Lung (tissue), 12 donors: ENCODE results near the gene LDLRAD4. TPM values are rescaled to one million over a fixed set of nuclear protein-coding genes. Genes with fewer than 3 reads are reported as not detected.

Experiments used
- ATAC-seq: fragments of 200-7000 bp; cut with Tn5 transposase; one replicate; pipeline ENCODE4 v1.9.1; 2020; ENCODE audit warnings: moderate number of reproducible peaks; ENCODE audit not compliant: insufficient read depth, low FRiP score
- DNase-seq, 3 donors: peaks; one replicate each; pipeline ENCODE4 v3.0.0-alpha.2; 2013 to 2017
- H3K27ac ChIP-seq, 2 donors: one replicate each; pipeline ENCODE4 v1.5.1; 2013; ENCODE audit warnings: mild to moderate bottlenecking in 2 of 2, moderate library complexity in 2 of 2, control low read depth in 1 of 2, inconsistent platforms in 1 of 2, low read depth in 1 of 2, low read length in 1 of 2
- H3K27me3 ChIP-seq, 3 donors: one replicate each; pipeline ENCODE4 v1.5.1; 2013; ENCODE audit warnings: low read length in 2 of 3; ENCODE audit not compliant: control insufficient read depth in 3 of 3, insufficient read depth in 3 of 3
- H3K36me3 ChIP-seq, 4 donors: one replicate each; pipeline ENCODE4 v1.5.1; 2013; ENCODE audit warnings: low read length in 4 of 4, mild to moderate bottlenecking in 1 of 4, moderate library complexity in 1 of 4; ENCODE audit not compliant: control insufficient read depth in 4 of 4, insufficient read depth in 4 of 4
- H3K4me1 ChIP-seq, 5 donors: one replicate each; pipeline ENCODE4 v1.5.1; 2013; ENCODE audit warnings: low read length in 5 of 5, mild to moderate bottlenecking in 2 of 5, moderate library complexity in 1 of 5; ENCODE audit not compliant: control insufficient read depth in 5 of 5, insufficient read depth in 5 of 5
- H3K4me3 ChIP-seq: one replicate; pipeline ENCODE4 v1.5.1; 2013; ENCODE audit warnings: mild to moderate bottlenecking, control low read depth, moderate library complexity
- H3K9ac ChIP-seq, 2 donors: one replicate each; pipeline ENCODE4 v1.5.1; 2013; ENCODE audit warnings: low read length in 2 of 2, control low read depth in 1 of 2; ENCODE audit not compliant: insufficient read depth in 1 of 2
- H3K9me3 ChIP-seq, 4 donors: one replicate each; pipeline ENCODE4 v1.5.1; 2013; ENCODE audit warnings: low read length in 3 of 4, mild to moderate bottlenecking in 1 of 4, moderate library complexity in 1 of 4; ENCODE audit not compliant: control insufficient read depth in 4 of 4, insufficient read depth in 3 of 4
- CTCF ChIP-seq: IDR thresholded peaks from 2 replicates; pipeline ENCODE4 v1.5.1; 2012; ENCODE audit warnings: mild to moderate bottlenecking; ENCODE audit errors: control extremely low read depth, extremely low read depth
- WGBS, 2 donors: extraction: QIAGEN DNeasy Blood & Tissue Kit; methylation state at CpG; one replicate each; pipeline ENCODE4 v1.1.7; 2013; 5-methylcytosine and 5-hydroxymethylcytosine counted together
- polyA plus RNA-seq, 2 donors: library from polyadenylated mRNA; stranded (reverse); fragments of 200-250 nt; gene quantifications; one replicate each; pipeline ENCODE4 v1.2.1, GENCODE V29; 2013
- total RNA-seq, 2 donors: library from RNA; depleted of rRNA in 1 of 2; stranded (reverse); fragments of >200 nt in 1 of 2; gene quantifications; one replicate each; pipeline ENCODE4 v1.2.1, GENCODE V29; 2014 to 2021
- donor health status: control.
- donor health status: control.
- donor health status: Bipolar disorder and iron deficiency.
- donor health status: healthy.
- donor health status: DM: yes; HTN: yes; CAD: no.

LDLRAD4 gene
- total and polyA plus RNA-seq, 4 donors: 3.2 to 62.4 (median 19.9) TPM

- no peak for TF ChIP-seq CTCF
- Histone ChIP-seq H3K4me1 (peaks cover 7 to 13% (median 7%) of the 10 kb centered on the region in 5 donors), H3K27ac (no peak overlapping the region), H3K9me3 (no peaks in the 10 kb centered on the region), H3K9ac (no peak overlapping the region), H3K27me3 (no peaks in the 10 kb centered on the region), H3K4me3 (no peak overlapping the region), H3K36me3 (peaks cover 0 to 3% (median 0%) of the 10 kb centered on the region in 4 donors)
- no peak for DNase-seq
- WGBS, 2 donors: 96% methylated on average over 40 of the region's 40 CpGs
- no peak for ATAC-seq
These were observed 168.6 kb downstream of the LDLRAD4 start for GRCh38 chr18:13386891-13387801.

- Histone ChIP-seq H3K36me3 (peaks cover 0 to 3% (median 0%) of the 10 kb centered on the region in 4 donors), H3K4me1 (peaks cover 0 to 9% (median 1%) of the 10 kb centered on the region in 5 donors), H3K9me3 (no peaks in the 10 kb centered on the region), H3K27me3 (no peaks in the 10 kb centered on the region), H3K4me3 (no peak overlapping the region), H3K9ac (no peak overlapping the region), H3K27ac (peak overlapping the region in 1 of 2 donors; percentile 24)
- TF ChIP-seq CTCF: no peak
- DNase-seq: no peak
- 62 to 72% methylated on average over 13 of the region's 13 CpGs for WGBS, 2 donors
- ATAC-seq: no peak
These were observed 169.4 kb downstream of the LDLRAD4 start for GRCh38 chr18:13387855-13388548.

- no peak for DNase-seq
- WGBS, 2 donors: 91 to 93% methylated on average over 25 of the region's 25 CpGs
- ATAC-seq: no peak
- H3K9ac ChIP-seq: no peak overlapping the region
- no peak for TF ChIP-seq CTCF
- no peak overlapping the region for H3K4me3 ChIP-seq
- H3K27me3 ChIP-seq: no peaks in the 10 kb centered on the region
- H3K9me3 ChIP-seq: no peaks in the 10 kb centered on the region
- H3K27ac ChIP-seq: no peak overlapping the region
- H3K36me3 ChIP-seq: peaks cover 0 to 3% (median 0%) of the 10 kb centered on the region in 4 donors
- peaks cover 0 to 6% (median 0%) of the 10 kb centered on the region in 5 donors for H3K4me1 ChIP-seq
These were observed 170.3 kb downstream of the LDLRAD4 start for GRCh38 chr18:13388586-13389490.
